Panc1 (cell line): ENCODE measurements around the gene PCAT7.

Source experiments
- POLR2AphosphoS5 ChIP-seq: IDR thresholded peaks from 2 replicates; pipeline ENCODE4 v1.6.1; 2012; ENCODE audit warnings: mild to moderate bottlenecking, low read depth, low read length, moderate library complexity
- SIN3A ChIP-seq: IDR thresholded peaks from 2 replicates; pipeline ENCODE4 v1.6.1; 2012; ENCODE audit warnings: low read depth, mild to moderate bottlenecking, low read length, moderate library complexity, borderline replicate concordance; ENCODE audit not compliant: insufficient read depth
- TF ChIP-seq, protein P1 (sequence below): fragments of 450-650 bp; IDR thresholded peaks from 2 replicates; pipeline ENCODE4 v1.5.1; 2017; ENCODE audit warnings: mild to moderate bottlenecking

DNA sequence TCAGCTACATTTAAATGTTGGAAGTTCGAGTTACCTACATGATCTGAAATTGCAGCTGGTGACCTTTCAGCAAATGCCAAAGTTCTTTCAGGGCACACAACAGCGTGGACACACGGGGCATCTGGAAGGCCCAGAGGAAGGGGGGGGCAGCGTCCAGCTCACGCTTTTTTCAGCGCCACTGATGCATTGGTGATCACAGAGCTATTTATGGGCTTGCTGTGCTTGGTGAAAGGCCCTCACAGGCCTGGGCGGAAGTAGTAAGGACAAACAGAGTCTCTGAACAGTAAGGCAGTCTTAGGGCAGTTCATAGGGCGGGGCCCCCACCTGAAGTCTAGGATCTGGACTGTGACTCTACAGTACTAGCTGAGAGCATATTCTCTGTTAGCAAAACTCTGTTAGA is 45.4 kb downstream of the PCAT7 start:
- TF ChIP-seq SIN3A (no peak), POLR2AphosphoS5 (no peak)
- TF ChIP-seq, protein P1, sequence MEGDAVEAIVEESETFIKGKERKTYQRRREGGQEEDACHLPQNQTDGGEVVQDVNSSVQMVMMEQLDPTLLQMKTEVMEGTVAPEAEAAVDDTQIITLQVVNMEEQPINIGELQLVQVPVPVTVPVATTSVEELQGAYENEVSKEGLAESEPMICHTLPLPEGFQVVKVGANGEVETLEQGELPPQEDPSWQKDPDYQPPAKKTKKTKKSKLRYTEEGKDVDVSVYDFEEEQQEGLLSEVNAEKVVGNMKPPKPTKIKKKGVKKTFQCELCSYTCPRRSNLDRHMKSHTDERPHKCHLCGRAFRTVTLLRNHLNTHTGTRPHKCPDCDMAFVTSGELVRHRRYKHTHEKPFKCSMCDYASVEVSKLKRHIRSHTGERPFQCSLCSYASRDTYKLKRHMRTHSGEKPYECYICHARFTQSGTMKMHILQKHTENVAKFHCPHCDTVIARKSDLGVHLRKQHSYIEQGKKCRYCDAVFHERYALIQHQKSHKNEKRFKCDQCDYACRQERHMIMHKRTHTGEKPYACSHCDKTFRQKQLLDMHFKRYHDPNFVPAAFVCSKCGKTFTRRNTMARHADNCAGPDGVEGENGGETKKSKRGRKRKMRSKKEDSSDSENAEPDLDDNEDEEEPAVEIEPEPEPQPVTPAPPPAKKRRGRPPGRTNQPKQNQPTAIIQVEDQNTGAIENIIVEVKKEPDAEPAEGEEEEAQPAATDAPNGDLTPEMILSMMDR: no peak
